Stimulated activated naive CD8-positive, alpha-beta T cell treated with anti-CD3 and anti-CD28 coated beads, Interleukin-15, amount 100 ng/mL, for 72 hours (primary cell): Measurements from ENCODE around the gene POLR2E.

Experiments
- ATAC-seq: fragments of 150-1000 bp; cut with Tn5 transposase; 2 replicates; pipeline ENCODE4 v1.10.0; 2021; ENCODE audit warnings: mild to moderate bottlenecking, moderate library complexity
- DNase-seq, 2 donors: peaks; one replicate each; pipeline ENCODE4 v3.0.0; 2021 to 2022
- H3K27ac Mint-ChIP-seq, 2 donors: one replicate each; pipeline ENCODE4 v1.8.0; 2022; ENCODE audit warnings: mild to moderate bottlenecking in 2 of 2, mixed read lengths in 2 of 2, moderate library complexity in 2 of 2
- H3K27me3 Mint-ChIP-seq: one replicate; pipeline ENCODE4 v1.8.0; 2022; ENCODE audit warnings: mixed read lengths
- H3K4me1 Mint-ChIP-seq: one replicate; pipeline ENCODE4 v1.8.0; 2022; ENCODE audit warnings: mild to moderate bottlenecking, mixed read lengths
- H3K4me3 Mint-ChIP-seq, 2 donors: one replicate each; pipeline ENCODE4 v1.8.0; 2022; ENCODE audit warnings: mild to moderate bottlenecking in 2 of 2, mixed read lengths in 2 of 2, moderate library complexity in 1 of 2
- H3K9me3 Mint-ChIP-seq, 2 donors: one replicate each; pipeline ENCODE4 v1.8.0; 2022; ENCODE audit warnings: mixed read lengths in 2 of 2

POLR2E gene

GRCh38 chr19:1049106-1049505 is 46.1 kb downstream of the POLR2E start:
- H3K9me3 Mint-ChIP-seq = no peaks in the 10 kb centered on the region
- peaks cover 7% of the 10 kb centered on the region for H3K4me1 Mint-ChIP-seq
- no peak overlapping the region for H3K4me3 Mint-ChIP-seq
- DNase-seq = no peak
- H3K27me3 Mint-ChIP-seq = no peaks in the 10 kb centered on the region
- no peak overlapping the region for H3K27ac Mint-ChIP-seq
- ATAC-seq = no peak

DNA sequence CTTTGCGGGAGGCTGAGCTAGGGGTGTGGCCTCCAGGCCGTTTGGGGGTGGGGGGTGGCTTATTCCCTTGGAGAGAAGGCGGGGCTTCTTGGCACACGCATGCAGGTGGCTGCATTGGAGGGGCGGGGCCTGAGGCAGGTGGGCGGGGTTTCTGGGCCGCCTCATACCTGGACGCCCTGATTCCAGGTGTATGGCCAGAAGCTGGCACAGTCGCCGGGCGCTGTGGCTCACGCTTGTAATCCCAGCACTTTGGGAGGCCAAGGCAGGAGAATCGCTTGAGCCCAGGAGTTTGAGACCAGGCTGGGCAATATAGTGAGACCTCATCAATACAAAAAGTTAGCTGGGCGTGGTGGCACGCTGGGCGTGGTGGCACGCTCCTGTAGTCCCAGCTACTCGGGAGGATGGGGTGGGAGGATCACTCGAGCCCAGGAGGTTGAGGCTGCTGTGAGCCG is 47.5 kb downstream of the POLR2E start:
- no peaks in the 10 kb centered on the region for H3K27me3 Mint-ChIP-seq
- H3K4me3 Mint-ChIP-seq = no peak overlapping the region
- ATAC-seq (no peak), DNase-seq (no peak)
- H3K4me1 Mint-ChIP-seq = peaks cover 13% of the 10 kb centered on the region
- H3K9me3 Mint-ChIP-seq = no peaks in the 10 kb centered on the region
- no peak overlapping the region for H3K27ac Mint-ChIP-seq

GRCh38 chr19:1046836-1047695 is 48.1 kb downstream of the POLR2E start:
- no peak overlapping the region for H3K4me3 Mint-ChIP-seq
- ATAC-seq = no peak
- no peak for DNase-seq
- H3K27me3 Mint-ChIP-seq = no peaks in the 10 kb centered on the region
- H3K9me3 Mint-ChIP-seq = no peaks in the 10 kb centered on the region
- peaks cover 18% of the 10 kb centered on the region for H3K4me1 Mint-ChIP-seq
- no peak overlapping the region for H3K27ac Mint-ChIP-seq

- H3K4me3 Mint-ChIP-seq = no peak overlapping the region
- no peak overlapping the region for H3K27ac Mint-ChIP-seq
- peaks cover 17% of the 10 kb centered on the region for H3K4me1 Mint-ChIP-seq
- no peak for DNase-seq
- H3K27me3 Mint-ChIP-seq = no peaks in the 10 kb centered on the region
- no peak for ATAC-seq
- H3K9me3 Mint-ChIP-seq = no peaks in the 10 kb centered on the region
These were observed 49.0 kb downstream of the POLR2E start for GRCh38 chr19:1046117-1046626.

- no peaks in the 10 kb centered on the region for H3K9me3 Mint-ChIP-seq
- no peaks in the 10 kb centered on the region for H3K27me3 Mint-ChIP-seq
- no peak overlapping the region for H3K4me3 Mint-ChIP-seq
- H3K27ac Mint-ChIP-seq = no peak overlapping the region
- H3K4me1 Mint-ChIP-seq = peaks cover 26% of the 10 kb centered on the region
- peak; percentile 76 to 77 for DNase-seq
- peak; percentile 70 for ATAC-seq
These were observed 50.0 kb downstream of the POLR2E start for GRCh38 chr19:1045247-1045603.

DNA sequence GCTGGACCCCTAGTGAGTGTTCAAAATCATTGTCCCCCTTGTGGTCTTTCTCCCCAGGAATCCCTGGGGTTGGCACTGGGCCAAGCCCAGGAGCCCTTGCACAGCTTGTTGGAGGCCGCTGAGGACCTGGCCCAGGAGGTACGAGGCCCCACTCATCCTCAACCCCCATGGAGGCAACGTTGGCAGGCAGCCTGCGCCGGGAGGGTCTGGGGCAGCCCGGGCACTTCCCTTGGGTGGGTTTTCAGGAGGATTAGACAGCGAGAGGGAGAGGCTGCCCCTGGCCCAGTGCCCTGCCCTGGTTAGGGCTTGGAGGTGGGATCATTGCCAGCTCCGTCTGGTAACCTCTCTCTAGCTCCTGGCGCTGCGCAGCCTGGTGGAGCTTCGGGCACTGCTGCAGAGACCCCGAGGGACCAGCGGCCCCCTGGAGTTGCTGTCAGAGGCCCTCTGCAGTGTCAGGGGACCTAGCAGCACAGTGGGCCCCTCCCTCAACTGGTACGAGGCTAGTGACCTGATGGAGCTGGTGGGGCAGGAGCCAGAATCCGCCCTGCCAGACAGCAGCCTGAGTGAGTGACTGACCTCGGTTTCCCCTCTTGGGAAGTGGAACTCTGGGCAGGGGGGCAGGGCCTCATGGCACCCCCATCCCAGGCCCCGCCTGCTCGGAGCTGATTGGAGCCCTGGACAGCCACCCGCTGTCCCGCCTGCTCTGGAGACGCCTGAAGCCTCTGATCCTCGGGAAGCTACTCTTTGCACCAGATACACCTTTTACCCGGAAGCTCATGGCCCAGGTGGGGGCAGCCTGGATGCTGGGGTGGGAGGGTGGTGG is 52.3 kb downstream of the POLR2E start:
- ATAC-seq = no peak
- DNase-seq = no peak
- H3K27ac Mint-ChIP-seq = no peak overlapping the region
- H3K4me1 Mint-ChIP-seq = peaks cover 50% of the 10 kb centered on the region
- H3K4me3 Mint-ChIP-seq = no peak overlapping the region
- no peaks in the 10 kb centered on the region for H3K9me3 Mint-ChIP-seq
- no peaks in the 10 kb centered on the region for H3K27me3 Mint-ChIP-seq

DNA sequence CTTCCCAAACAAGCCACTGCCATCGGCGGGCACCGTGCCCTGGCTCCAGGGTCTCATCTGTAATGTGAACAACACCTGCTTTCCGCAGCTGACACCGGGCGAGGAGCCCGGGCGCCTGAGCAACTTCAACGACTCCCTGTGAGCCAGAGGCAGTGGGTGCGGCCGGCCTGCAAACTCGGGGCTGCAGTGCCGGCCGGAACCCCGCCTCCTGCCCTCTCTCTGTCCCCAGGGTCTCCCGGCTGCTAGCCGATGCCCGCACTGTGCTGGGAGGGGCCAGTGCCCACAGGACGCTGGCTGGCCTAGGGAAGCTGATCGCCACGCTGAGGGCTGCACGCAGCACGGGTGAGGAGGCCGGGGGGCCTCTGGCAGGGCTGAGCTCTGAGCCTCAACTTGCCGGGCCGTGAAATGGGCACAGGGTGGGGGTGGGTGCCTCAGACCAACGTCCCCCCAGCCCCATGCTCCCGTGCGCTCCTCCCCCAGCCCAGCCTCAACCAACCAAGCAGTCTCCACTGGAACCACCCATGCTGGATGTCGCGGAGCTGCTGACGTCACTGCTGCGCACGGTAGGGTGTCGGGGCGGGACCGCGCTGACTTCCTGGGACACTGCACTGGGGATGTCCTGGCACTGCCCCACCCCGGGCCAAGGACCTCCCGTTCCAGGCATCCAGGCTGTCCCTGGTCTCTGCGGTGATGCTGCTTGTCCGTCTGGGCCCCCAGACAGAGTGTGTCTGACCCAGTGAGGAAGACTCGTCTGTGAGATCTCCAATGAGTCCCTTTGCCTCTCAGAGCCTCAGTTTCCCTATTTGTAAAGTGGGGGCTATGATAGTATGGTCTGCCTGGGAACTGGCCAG is 53.1 kb downstream of the POLR2E start:
- no peak for ATAC-seq
- Mint-ChIP-seq H3K4me3 (peak overlapping the region in 1 of 2 donors; percentile 13), H3K27me3 (no peaks in the 10 kb centered on the region), H3K9me3 (no peaks in the 10 kb centered on the region), H3K27ac (no peak overlapping the region), H3K4me1 (peaks cover 57% of the 10 kb centered on the region)
- DNase-seq = no peak

DNA sequence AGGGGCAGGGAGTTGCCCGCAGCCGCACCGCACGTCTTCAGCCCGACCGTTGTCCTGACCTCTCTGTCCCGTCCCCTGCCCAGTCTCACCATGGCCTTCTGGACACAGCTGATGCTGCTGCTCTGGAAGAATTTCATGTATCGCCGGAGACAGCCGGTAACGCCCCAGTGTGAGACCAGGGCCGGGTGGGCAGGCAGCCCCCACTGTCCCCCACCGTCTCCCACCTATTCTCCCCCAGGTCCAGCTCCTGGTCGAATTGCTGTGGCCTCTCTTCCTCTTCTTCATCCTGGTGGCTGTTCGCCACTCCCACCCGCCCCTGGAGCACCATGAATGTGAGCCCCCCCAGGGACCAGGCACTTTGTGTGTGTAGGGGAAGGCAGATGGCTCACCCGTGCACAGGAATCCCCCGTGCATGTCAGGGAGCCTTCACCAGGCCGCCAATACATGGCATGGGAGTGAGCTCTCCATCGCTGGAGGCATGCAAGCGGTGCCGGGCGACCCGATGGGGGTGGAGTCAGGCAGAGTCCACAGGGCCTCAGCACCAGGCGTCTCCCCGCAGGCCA is 53.8 kb downstream of the POLR2E start:
- ATAC-seq (no peak), DNase-seq (no peak)
- H3K9me3 Mint-ChIP-seq = no peaks in the 10 kb centered on the region
- peak overlapping the region in 1 of 2 donors; percentile 86 for H3K27ac Mint-ChIP-seq
- peak overlapping the region; percentile 94 to 97 for H3K4me3 Mint-ChIP-seq
- peaks cover 62% of the 10 kb centered on the region for H3K4me1 Mint-ChIP-seq
- H3K27me3 Mint-ChIP-seq = no peaks in the 10 kb centered on the region

DNA sequence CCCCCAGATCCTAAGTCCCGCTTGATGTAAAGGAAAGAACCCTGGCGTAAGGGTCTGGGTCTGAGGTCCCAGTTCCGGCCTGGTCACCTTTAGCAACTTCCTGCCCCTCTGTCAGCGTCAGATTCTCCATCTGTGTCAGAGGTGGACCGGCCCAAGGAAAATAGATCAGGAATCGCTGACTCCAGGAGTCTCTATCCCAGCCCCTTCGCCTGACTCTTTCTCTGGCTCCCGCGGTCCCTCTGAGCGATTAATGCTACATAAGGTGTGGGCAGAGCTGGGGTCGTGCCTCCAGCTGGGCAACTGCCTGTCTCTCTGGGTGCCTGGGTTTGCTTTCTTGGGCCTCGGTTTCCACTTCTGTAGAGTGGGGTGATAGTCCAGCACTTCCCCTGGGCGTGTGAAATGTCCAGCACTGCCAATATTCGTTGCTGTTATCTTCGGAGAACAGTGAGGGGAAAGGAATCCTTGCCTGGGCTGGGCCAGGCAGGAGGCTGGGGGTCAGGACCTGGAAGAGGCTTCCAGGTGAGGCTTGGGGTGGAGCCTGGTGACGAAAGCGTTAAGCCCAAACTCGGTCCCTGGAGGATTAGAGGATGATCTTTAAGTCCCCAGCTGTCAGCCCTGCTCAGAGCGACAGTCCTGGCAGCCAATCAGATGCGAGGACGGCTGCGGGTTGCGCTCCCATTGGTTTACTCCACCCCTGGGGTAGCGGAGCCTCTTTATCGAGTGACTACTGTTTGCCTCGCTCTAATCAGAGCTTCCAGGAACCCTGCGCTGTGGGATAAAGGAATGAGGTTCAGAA is 54.5 kb downstream of the POLR2E start:
- H3K27me3 Mint-ChIP-seq = no peaks in the 10 kb centered on the region

GRCh38 chr19:1039646-1040475 is 55.3 kb downstream of the POLR2E start, which contains the start of gene ABCA7:
ABCA7 (plus strand) TSS chr19:1040107; CDS start chr19:1041362, 1,255 bp downstream.
- Mint-ChIP-seq H3K9me3 (no peaks in the 10 kb centered on the region), H3K4me3 (peak within 1 kb of the TSS; percentile 94 to 97), H3K4me1 (peaks cover 75% of the 10 kb centered on the region), H3K27me3 (no peaks in the 10 kb centered on the region), H3K27ac (peak within 1 kb of the TSS; percentile 73 to 93)
- peak; percentile 95 for ATAC-seq
- DNase-seq = peak; percentile 100

More for the DNA sequence above, 54.5 kb downstream of the POLR2E start:
- peak; percentile 85 to 93 for DNase-seq
- Mint-ChIP-seq H3K4me1 (peaks cover 69% of the 10 kb centered on the region), H3K4me3 (peak overlapping the region; percentile 94 to 97), H3K9me3 (no peaks in the 10 kb centered on the region), H3K27ac (peak overlapping the region; percentile 86)
- ATAC-seq = peak; percentile 75

- H3K27ac Mint-ChIP-seq = peak overlapping the region in 1 of 2 donors; percentile 57
- DNase-seq (no peak), ATAC-seq (no peak)
- peaks cover 75% of the 10 kb centered on the region for H3K4me1 Mint-ChIP-seq
- H3K4me3 Mint-ChIP-seq = peak overlapping the region; percentile 94 to 97
- no peaks in the 10 kb centered on the region for H3K9me3 Mint-ChIP-seq
- H3K27me3 Mint-ChIP-seq = no peaks in the 10 kb centered on the region
These were observed 56.1 kb downstream of the POLR2E start for GRCh38 chr19:1038978-1039645.

- H3K27ac Mint-ChIP-seq = peak overlapping the region in 1 of 2 donors; percentile 43
- DNase-seq = no peak
- peak overlapping the region; percentile 60 to 94 for H3K4me3 Mint-ChIP-seq
- H3K9me3 Mint-ChIP-seq = no peaks in the 10 kb centered on the region
- ATAC-seq = no peak
- H3K27me3 Mint-ChIP-seq = no peaks in the 10 kb centered on the region
- H3K4me1 Mint-ChIP-seq = peaks cover 78% of the 10 kb centered on the region
These were observed 57.5 kb downstream of the POLR2E start for GRCh38 chr19:1037621-1038064.
